Gastrocnemius medialis (tissue), 4 donors: Measurements from ENCODE around the gene ENPP1.

ENCODE experiments used
- CTCF ChIP-seq, 5 experiments: fragments of 450-650 bp in 3 of 5; fragments of 200-600 bp in 2 of 5; sonication (generic) in 2 of 5; IDR thresholded peaks in 4 of 5; conservative IDR thresholded peaks in 1 of 5; 1 replicate in 4 of 5; 2 replicates in 1 of 5; pipeline ENCODE4 v1.5.1; 2016 to 2019; ENCODE audit warnings: antibody characterized with exemption in 5 of 5, mild to moderate bottlenecking in 3 of 5, moderate library complexity in 3 of 5
- POLR2A ChIP-seq, 2 donors: fragments of 450-650 bp; IDR thresholded peaks; one replicate each; pipeline ENCODE4 v1.6.1; 2017; ENCODE audit warnings: antibody characterized with exemption in 2 of 2, mild to moderate bottlenecking in 2 of 2, moderate library complexity in 2 of 2

- TF ChIP-seq CTCF (IDR thresholded peaks at IDR 0.05 in 4 of 5, conservative IDR thresholded peaks at IDR 0.05 in 1 of 5) (no peak), POLR2A (IDR thresholded peaks at IDR 0.05) (no peak)
Observed at GRCh38 chr6:131780600-131780999, 27.2 kb upstream of the ENPP1 start.
